NCI-H2081 (cell line): Measurements from ENCODE around the gene GPR37L1.
"Not testable (repeated sequence)": the region's sequence is repeated elsewhere in the genome, so short reads cannot be mapped to it uniquely, and the experiment has no call there.

Experiments
- DNase-seq, 2 experiments: peaks; one replicate each; lab custom pipeline; 2025; lab: John Stamatoyannopoulos, UW

GPR37L1 gene

DNA sequence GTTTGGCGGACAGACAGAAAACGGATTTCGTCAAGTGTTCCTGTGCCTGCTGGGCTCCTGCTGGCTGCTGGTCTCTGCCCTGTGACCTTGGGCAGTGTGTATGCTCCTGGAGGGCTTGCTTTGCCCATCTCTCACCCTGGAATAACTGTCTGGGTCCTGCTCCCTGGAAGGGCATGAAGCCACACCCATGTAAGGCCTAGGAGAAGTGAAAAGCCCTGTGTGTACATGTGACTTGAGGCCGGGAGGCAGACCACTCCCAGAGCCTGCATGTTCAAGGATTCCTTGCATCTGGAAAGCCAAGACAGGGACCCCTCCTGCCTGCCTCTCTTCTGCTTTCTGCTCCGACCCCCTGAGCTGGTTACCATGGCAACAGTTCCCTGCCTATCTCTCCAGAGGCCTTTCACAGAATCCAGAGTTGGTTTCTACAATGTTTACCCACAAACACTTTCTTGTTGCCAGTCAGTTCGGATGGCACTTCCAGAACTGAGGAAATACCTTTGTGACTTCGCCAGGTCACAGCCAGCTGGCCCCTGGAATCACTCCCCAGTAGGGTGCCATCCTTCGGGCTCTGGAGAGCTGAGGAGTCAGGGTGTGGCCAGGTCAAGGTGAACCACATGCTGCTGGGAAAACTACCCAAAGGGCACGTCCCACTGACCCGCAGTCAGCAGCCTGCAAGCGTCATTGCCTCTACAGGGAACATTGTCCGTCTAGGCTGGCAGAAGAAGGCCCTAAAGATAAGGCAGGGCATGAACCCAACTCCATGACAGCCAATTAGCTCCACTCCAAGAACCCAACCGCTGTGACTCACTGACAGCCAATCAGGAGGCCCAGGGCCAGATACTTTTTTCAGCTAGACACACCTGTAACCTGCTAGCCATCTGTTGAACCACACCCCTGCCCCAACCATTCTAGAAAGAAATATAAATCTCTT lies 14.7 kb upstream of the GPR37L1 start:
- peak; percentile 25 to 73 for DNase-seq

- DNase-seq, result no peak
These were observed 11.7 kb upstream of the GPR37L1 start for GRCh38 chr1:202110977-202111376.

DNA sequence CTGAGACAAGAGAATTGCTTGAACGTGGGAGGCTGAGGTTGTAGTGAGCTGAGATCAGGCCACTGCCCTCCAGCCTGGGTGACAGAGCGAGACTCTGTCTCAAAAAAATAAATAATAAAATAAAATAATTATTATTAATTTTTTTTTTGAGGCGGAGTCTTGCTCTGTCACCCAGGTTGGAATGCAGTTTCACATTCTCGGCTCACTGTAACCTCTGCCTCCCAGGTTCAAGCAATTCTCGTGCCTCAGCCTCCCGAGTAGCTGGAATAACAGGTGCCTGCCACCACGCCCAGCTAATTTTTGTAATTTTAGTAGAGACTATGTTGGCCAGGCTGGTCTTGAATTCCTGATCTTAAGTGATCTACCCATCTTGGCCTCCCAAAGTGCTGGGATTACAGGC lies 11.1 kb upstream of the GPR37L1 start:
- DNase-seq, result not testable (repeated sequence)

GRCh38 chr1:202112859-202113689 lies 9.6 kb upstream of the GPR37L1 start:
- no peak for DNase-seq

GRCh38 chr1:202113690-202114300 lies 8.9 kb upstream of the GPR37L1 start:
- peak in 1 of 2 experiments; percentile 66 for DNase-seq

- no peak for DNase-seq
These were observed 6.4 kb upstream of the GPR37L1 start for GRCh38 chr1:202116287-202116686.

DNA sequence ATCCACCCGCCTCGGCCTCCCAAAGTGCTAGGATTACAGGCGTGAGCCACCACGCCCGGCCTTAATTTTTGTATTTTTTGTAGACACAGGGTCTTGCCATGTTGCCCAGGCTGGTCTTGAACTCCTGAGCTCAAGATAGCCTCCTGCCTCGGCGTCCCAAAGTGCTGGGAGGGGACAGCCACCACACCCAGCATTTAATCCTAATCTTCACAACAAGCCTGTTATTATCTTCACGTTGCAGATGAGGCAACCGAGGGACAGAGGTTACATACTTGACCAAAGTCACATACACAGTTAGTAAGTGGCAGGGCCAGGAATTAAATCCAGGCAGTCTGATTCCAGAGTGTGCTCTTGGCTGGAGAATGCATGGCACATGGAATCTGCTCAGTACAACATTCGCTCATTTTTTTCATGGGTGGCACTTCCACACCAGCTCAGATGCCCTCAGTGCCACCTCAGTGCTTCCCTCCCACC lies 4.8 kb upstream of the GPR37L1 start:
- DNase-seq, result no peak

DNA sequence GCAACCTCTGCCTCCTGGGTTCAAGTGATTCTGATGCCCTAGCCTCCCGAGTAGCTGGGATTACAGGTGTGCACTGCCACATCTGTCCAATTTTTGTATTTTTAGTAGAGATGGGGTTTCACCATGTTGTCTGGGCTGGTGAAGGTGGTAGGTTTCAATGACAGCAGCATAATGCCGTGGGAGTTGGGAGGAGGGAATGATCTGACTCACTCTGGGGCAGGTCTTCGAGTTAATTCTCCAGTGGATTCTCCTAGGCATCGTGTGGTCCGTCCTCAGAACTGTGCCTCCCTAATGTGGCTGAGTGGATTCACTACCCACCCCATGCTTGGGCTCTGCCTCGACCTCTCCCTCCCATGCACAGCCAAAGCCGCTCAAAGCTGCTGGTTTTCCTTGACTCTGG lies 1.7 kb upstream of the GPR37L1 start:
- no peak for DNase-seq

GRCh38 chr1:202123336-202123813 lies 658 bp downstream of the GPR37L1 start:
- DNase-seq, result no peak

DNA sequence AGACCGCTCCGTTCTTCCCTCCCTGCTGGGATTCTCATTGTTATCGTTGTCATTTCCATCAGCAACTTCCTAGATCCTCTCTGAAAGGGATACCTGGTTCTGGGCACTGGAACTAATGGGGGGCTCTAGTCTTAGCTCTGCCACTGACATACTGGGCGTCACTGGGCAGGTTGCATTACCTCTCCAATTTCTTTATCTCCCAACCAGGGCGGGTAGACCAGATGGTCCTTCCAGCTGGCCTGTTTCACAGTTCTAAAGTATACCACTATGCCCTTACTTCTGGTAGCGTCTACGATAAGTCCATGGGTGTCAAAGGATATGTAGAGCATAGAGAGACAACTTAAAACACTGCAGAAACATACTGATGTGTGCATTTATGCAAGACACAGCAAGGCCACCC lies 1.4 kb downstream of the GPR37L1 start:
- no peak for DNase-seq

GRCh38 chr1:202125611-202126010 lies 2.9 kb downstream of the GPR37L1 start:
- no peak for DNase-seq

DNA sequence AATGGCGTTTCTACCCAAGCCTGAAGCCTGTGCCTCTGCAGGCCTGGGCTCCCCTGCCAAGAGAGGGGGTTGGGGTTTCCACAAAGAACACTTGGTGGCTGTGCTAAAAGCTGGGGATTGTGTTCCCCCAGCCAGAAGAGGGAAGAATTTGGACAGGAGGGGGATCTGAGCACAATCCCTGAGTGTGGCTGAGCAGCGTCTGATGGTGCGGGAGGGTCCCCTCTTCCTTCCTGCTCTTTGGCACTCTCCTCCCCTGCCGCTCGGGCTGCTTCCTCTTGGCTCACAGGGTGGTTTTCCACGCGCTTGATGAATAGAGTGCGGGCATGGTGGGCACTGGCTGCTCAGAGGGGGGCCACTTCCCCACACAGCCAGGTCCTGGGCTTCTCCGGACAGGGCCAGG lies 3.7 kb downstream of the GPR37L1 start:
- DNase-seq, result no peak

DNA sequence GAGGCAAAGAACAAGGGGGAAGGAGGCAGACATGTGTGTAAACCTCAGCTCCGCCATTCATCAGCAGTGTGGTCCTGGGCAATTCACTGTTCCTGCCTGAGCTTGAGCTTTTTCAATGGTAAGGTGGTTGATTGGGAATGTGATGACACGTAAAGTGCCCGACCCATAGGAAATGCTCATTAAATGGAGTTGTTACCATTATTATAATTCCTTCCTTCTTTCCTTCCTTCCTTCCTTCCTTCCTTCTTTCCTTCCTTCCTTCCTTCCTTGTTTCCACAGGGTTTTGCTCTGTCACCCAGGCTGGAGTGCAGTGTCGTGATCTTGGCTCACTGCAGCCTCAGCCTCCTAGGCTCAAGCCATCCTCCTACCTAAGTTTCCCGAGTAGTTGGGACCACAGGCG lies 4.3 kb downstream of the GPR37L1 start:
- no peak for DNase-seq

GRCh38 chr1:202127836-202128622 lies 5.3 kb downstream of the GPR37L1 start:
- no peak for DNase-seq

- no peak for DNase-seq
These were observed 7.0 kb downstream of the GPR37L1 start for GRCh38 chr1:202129453-202130296.

DNA sequence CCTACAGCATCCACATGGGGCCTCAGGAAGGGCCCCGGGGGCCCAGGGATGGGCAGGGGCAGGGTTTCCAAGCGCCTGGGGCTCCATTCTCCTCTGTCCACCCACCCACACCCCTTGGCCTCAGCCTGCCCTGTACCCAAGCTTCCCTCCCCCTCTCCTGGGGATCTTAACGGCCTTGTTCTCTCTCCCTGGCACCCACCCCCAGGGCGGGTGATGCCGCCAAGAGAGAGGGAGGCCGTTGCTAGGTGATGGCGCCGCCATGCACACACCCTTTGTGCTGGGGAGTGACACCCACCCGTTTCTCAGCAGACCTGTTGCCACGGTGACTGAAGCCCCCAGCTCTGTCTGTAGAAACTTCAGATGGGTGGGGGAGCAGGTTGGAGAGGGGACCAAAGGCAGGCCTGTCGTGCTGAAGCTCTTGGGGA lies 7.6 kb downstream of the GPR37L1 start:
- no peak for DNase-seq

GRCh38 chr1:202130816-202131522 lies 8.3 kb downstream of the GPR37L1 start:
- no peak for DNase-seq

DNA sequence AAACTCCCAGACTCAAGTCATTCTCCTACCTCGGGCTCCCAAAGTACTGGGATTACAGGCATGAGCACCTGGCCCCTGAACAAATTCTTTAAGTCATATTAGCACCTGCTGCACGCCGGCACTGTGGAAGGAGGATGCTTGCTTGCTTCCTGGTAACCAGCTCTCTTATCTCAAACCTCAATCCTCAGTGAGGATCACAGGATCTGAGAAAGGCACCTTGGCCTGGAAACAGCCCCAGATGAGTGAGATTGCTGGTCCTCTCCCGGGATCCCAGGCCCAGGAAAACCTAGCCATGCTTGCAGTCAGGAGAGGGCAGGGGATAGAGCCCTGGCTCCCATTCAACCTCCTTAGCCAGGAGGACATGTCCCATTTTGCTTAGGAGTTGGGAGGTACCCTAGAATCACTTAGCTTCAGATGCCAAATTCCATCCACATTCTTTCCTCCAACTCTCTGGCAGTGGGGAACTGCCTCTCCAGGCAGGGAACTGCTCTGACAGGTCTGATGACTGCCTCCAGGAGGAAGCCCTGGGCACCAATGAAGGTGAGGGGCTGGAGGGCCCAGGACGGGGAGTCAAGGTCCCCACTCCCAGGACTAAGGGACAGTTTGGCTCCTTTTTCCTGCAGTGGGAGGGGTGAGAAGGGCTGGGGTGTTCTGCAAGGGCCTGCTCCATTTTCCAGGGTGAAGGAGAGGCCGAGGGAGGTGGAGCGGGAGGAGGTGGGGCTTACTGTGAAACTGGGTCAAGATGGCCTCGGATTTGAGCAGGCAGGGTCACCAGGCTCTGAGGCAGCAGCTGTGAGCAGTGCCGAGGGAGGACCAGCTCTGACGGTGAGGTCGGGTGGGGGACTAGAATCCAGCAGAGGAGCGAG lies 9.5 kb downstream of the GPR37L1 start:
- DNase-seq, result no peak

DNA sequence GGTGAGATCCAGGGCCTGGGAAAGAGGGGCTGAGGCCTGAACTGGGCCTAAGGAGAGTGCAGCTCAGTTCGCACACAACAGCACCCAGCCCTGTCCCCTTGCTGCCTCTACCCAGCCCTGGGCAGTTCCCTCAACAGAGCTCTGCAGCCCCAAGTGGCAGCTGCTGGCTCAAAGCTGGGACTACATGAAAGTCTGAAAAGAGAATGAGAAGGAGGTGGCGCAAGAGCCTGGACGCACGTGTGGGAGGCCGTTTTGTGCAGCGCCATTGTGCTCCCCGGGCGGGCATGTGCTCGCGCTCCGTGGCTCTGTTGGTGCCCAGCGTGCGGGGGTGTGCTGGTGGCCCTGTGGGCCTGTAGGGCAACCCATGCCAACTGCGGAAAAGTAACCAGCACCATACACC lies 10.3 kb downstream of the GPR37L1 start:
- no peak for DNase-seq
